HepG2 (cell line): ENCODE measurements around the gene PYGO2. TPM values are rescaled to one million over a fixed set of nuclear protein-coding genes. Genes with fewer than 3 reads are reported as not detected.

Source experiments
- ASH2L ChIP-seq: fragments of 300-600, 200-600 bp; sonication (generic); IDR thresholded peaks from 2 replicates; pipeline ENCODE4 v1.7.0; 2017; ENCODE audit warnings: low read depth, mild to moderate bottlenecking, moderate library complexity, mixed read lengths, low read length; ENCODE audit not compliant: insufficient read length
- GABPB1 ChIP-seq: IDR thresholded peaks from 2 replicates; pipeline ENCODE4 v1.6.1; 2016; ENCODE audit warnings: mild to moderate bottlenecking, missing genetic modification reagents, moderate library complexity, missing compliant biosample characterization
- GTF3A ChIP-seq: sonication (generic); formaldehyde crosslinking; conservative IDR thresholded peaks from 2 replicates; pipeline ENCODE4 v1.4.0; 2020; ENCODE audit warnings: mild to moderate bottlenecking, missing genetic modification reagents
- HOXA9 ChIP-seq: sonication (generic); formaldehyde crosslinking; IDR thresholded peaks from 2 replicates; pipeline ENCODE4 v1.8.1; 2022; ENCODE audit warnings: missing genetic modification reagents, mild to moderate bottlenecking, moderate library complexity, borderline replicate concordance
- MBD4 ChIP-seq: IDR thresholded peaks from 2 replicates; pipeline ENCODE4 v1.6.1; 2012; ENCODE audit warnings: low read length, inconsistent platforms, borderline replicate concordance
- ZMYM4 ChIP-seq: sonication (generic); formaldehyde crosslinking; IDR thresholded peaks from 2 replicates; pipeline ENCODE4 v1.8.1; 2023; ENCODE audit warnings: mild to moderate bottlenecking, missing genetic modification reagents
- ZNF263 ChIP-seq: sonication (generic); formaldehyde crosslinking; IDR thresholded peaks from 2 replicates; pipeline ENCODE4 v1.4.0; 2020; ENCODE audit warnings: missing genetic modification reagents
- ZNF350 ChIP-seq: sonication (generic); formaldehyde crosslinking; IDR thresholded peaks from 2 replicates; pipeline ENCODE4 v1.4.0; 2020; ENCODE audit warnings: mild to moderate bottlenecking, low read depth, missing genetic modification reagents, borderline replicate concordance
- ZNF770 ChIP-seq: sonication (generic); formaldehyde crosslinking; IDR thresholded peaks from 2 replicates; pipeline ENCODE4 v1.5.0; 2020; ENCODE audit warnings: mild to moderate bottlenecking, missing genetic modification reagents
- ZNF878 ChIP-seq: sonication (generic); formaldehyde crosslinking; IDR thresholded peaks from 2 replicates; pipeline ENCODE4 v1.8.1; 2023; ENCODE audit warnings: mild to moderate bottlenecking, missing genetic modification reagents, moderate library complexity
- ZUFSP ChIP-seq: sonication (generic); formaldehyde crosslinking; IDR thresholded peaks from 2 replicates; pipeline ENCODE4 v1.9.0; 2021; ENCODE audit warnings: missing genetic modification reagents, mild to moderate bottlenecking, borderline replicate concordance
- polyA plus RNA-seq, 8 experiments: library from polyadenylated mRNA; depleted of rRNA in 3 of 8; stranded (reverse) in 7 of 8; unstranded in 1 of 8; fragments of >200 nt; fragmentation: Illumina TruSeq in 4 of 8; extraction: Trizol in 4 of 8; gene quantifications; 2 replicates each; pipeline versions ENCODE4 v1.2.1 to v1.2.3, GENCODE V29; 2011 to 2016; ENCODE audit warnings: low read depth in 4 of 8, missing spikeins in 1 of 8, mixed read lengths in 1 of 8; ENCODE audit not compliant: insufficient read depth in 1 of 8
- total RNA-seq, 5 experiments: library from RNA; depleted of rRNA; stranded (reverse); fragments of >200 nt; fragmentation: Illumina TruSeq; extraction: Trizol; gene quantifications; 2 replicates each; pipeline ENCODE4 v1.2.3, GENCODE V29; 2016; ENCODE audit warnings: low read depth in 1 of 5
- TF ChIP-seq, protein P1 (sequence below): sonication (generic); formaldehyde crosslinking; IDR thresholded peaks from 2 replicates; pipeline ENCODE4 v1.8.0; 2022; ENCODE audit warnings: missing genetic modification reagents, mild to moderate bottlenecking, inconsistent platforms, borderline replicate concordance
- TF ChIP-seq, protein P2 (sequence below): sonication (generic); formaldehyde crosslinking; IDR thresholded peaks from 2 replicates; pipeline ENCODE4 v1.4.0; 2020; ENCODE audit warnings: low read depth, mild to moderate bottlenecking, missing genetic modification reagents
- TF ChIP-seq, protein P3 (sequence below): sonication (generic); formaldehyde crosslinking; IDR thresholded peaks from 2 replicates; pipeline ENCODE4 v1.4.0; 2020; ENCODE audit warnings: missing genetic modification reagents
- TF ChIP-seq, protein P4 (sequence below): sonication (generic); formaldehyde crosslinking; IDR thresholded peaks from 2 replicates; pipeline ENCODE4 v1.4.0; 2020; ENCODE audit warnings: missing genetic modification reagents

PYGO2 gene
- total and polyA plus RNA-seq, 2 of the 13 experiments (the other 11 are each of a cell fraction or from before 2014, with no cell fraction given): 20.3 to 21.8 TPM

GRCh38 chr1:154936555-154937084 lies 25.0 kb downstream of the PYGO2 start, which contains the start of gene PMVK (continued):
- TF ChIP-seq ZUFSP (no peak), GABPB1 (CRISPR knock-in tag) (peak; percentile 88), MBD4 (no peak), HOXA9 (CRISPR knock-in tag) (peak; percentile 95), ZNF350 (CRISPR knock-in tag) (peak; percentile 66; the same call in 1 of the 2 replicates), ZMYM4 (CRISPR knock-in tag) (peak; percentile 90), ZNF878 (CRISPR knock-in tag) (peak; percentile 99), ZNF263 (CRISPR knock-in tag) (peak; percentile 90), ASH2L (no peak), ZNF770 (CRISPR knock-in tag) (peak; percentile 67; the same call in 1 of the 2 replicates), GTF3A (CRISPR knock-in tag) (peak; percentile 97; the same call in 1 of the 2 replicates)
- TF ChIP-seq, protein P1, sequence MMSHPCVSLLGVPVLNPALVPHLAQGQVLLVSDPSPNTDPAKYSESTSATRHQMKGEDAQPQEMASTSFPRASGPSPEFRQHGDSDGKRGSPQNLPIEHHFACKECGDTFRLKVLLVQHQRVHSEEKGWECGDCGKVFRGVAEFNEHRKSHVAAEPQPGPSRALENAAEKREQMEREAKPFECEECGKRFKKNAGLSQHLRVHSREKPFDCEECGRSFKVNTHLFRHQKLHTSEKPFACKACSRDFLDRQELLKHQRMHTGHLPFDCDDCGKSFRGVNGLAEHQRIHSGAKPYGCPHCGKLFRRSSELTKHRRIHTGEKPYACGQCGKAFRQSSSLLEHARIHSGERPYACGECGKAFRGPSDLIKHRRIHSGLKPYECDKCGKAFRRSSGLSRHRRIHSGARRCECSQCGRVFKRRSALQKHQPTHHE (CRISPR knock-in tag): peak; percentile 96
- TF ChIP-seq, protein P2, sequence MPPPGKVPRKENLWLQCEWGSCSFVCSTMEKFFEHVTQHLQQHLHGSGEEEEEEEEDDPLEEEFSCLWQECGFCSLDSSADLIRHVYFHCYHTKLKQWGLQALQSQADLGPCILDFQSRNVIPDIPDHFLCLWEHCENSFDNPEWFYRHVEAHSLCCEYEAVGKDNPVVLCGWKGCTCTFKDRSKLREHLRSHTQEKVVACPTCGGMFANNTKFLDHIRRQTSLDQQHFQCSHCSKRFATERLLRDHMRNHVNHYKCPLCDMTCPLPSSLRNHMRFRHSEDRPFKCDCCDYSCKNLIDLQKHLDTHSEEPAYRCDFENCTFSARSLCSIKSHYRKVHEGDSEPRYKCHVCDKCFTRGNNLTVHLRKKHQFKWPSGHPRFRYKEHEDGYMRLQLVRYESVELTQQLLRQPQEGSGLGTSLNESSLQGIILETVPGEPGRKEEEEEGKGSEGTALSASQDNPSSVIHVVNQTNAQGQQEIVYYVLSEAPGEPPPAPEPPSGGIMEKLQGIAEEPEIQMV (CRISPR knock-in tag): peak; percentile 98
- TF ChIP-seq, protein P3, sequence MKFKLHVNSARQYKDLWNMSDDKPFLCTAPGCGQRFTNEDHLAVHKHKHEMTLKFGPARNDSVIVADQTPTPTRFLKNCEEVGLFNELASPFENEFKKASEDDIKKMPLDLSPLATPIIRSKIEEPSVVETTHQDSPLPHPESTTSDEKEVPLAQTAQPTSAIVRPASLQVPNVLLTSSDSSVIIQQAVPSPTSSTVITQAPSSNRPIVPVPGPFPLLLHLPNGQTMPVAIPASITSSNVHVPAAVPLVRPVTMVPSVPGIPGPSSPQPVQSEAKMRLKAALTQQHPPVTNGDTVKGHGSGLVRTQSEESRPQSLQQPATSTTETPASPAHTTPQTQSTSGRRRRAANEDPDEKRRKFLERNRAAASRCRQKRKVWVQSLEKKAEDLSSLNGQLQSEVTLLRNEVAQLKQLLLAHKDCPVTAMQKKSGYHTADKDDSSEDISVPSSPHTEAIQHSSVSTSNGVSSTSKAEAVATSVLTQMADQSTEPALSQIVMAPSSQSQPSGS (CRISPR knock-in tag): peak; percentile 67
- TF ChIP-seq, protein P4, sequence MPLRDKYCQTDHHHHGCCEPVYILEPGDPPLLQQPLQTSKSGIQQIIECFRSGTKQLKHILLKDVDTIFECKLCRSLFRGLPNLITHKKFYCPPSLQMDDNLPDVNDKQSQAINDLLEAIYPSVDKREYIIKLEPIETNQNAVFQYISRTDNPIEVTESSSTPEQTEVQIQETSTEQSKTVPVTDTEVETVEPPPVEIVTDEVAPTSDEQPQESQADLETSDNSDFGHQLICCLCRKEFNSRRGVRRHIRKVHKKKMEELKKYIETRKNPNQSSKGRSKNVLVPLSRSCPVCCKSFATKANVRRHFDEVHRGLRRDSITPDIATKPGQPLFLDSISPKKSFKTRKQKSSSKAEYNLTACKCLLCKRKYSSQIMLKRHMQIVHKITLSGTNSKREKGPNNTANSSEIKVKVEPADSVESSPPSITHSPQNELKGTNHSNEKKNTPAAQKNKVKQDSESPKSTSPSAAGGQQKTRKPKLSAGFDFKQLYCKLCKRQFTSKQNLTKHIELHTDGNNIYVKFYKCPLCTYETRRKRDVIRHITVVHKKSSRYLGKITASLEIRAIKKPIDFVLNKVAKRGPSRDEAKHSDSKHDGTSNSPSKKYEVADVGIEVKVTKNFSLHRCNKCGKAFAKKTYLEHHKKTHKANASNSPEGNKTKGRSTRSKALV: no peak; the same call in none of the 2 replicates
